GM12892 (cell line): ENCODE data around the gene CUL4A.

ENCODE experiments used
- DNase-seq: peaks from one replicate; pipeline ENCODE4 v3.0.0; 2011; ENCODE audit not compliant: insufficient read length
- FAIRE-seq: peaks from 2 replicates; lab custom pipeline; 2011; peaks lifted over from hg19 to GRCh38; lab: Jason Lieb, UNC
- POLR2A ChIP-seq: IDR thresholded peaks from 2 replicates; pipeline ENCODE4 v1.6.1; 2011; ENCODE audit warnings: low read depth, low read length, control low read depth
- POLR2AphosphoS5 ChIP-seq: IDR thresholded peaks from 2 replicates; pipeline ENCODE4 v1.6.1; 2011; ENCODE audit warnings: low read depth, low read length, control low read depth
- TAF1 ChIP-seq: IDR thresholded peaks from 2 replicates; pipeline ENCODE4 v1.6.1; 2011; ENCODE audit warnings: low read depth, mild to moderate bottlenecking, control low read depth, low read length, borderline replicate concordance

CUL4A gene

GRCh38 chr13:113169277-113170272 lies 39.8 kb upstream of the CUL4A start:
- TF ChIP-seq TAF1: no peak
- no peak for TF ChIP-seq POLR2AphosphoS5
- TF ChIP-seq POLR2A: no peak
- FAIRE-seq: no peak
- DNase-seq: no peak

- no peak for TF ChIP-seq POLR2A
These were observed 38.9 kb upstream of the CUL4A start for GRCh38 chr13:113170511-113170910.

GRCh38 chr13:113171250-113172125 lies 37.9 kb upstream of the CUL4A start:
- DNase-seq (no peak), FAIRE-seq (no peak)
- TF ChIP-seq TAF1: no peak
- TF ChIP-seq POLR2AphosphoS5: no peak
- TF ChIP-seq POLR2A: no peak

More at GRCh38 chr13:113170511-113170910, 38.9 kb upstream of the CUL4A start:
- DNase-seq: no peak
- FAIRE-seq: no peak

- TF ChIP-seq POLR2A: no peak
- TF ChIP-seq TAF1: no peak
- TF ChIP-seq POLR2AphosphoS5: no peak
- DNase-seq (no peak), FAIRE-seq (no peak)
These were observed 36.9 kb upstream of the CUL4A start for GRCh38 chr13:113172419-113172926.

GRCh38 chr13:113176280-113176679 lies 33.1 kb upstream of the CUL4A start:
- FAIRE-seq: no peak
- DNase-seq: no peak
- no peak for TF ChIP-seq TAF1
- no peak for TF ChIP-seq POLR2AphosphoS5
- TF ChIP-seq POLR2A: no peak

GRCh38 chr13:113176822-113177221 lies 32.6 kb upstream of the CUL4A start:
- TF ChIP-seq POLR2A (no peak), TAF1 (no peak), POLR2AphosphoS5 (no peak)
- no peak for FAIRE-seq
- no peak for DNase-seq

GRCh38 chr13:113178070-113178895 lies 31.1 kb upstream of the CUL4A start:
- DNase-seq: no peak
- TF ChIP-seq TAF1: no peak
- no peak for TF ChIP-seq POLR2A
- TF ChIP-seq POLR2AphosphoS5: no peak

GRCh38 chr13:113178896-113179167 lies 30.6 kb upstream of the CUL4A start:
- no peak for DNase-seq
- TF ChIP-seq POLR2A (no peak), TAF1 (no peak), POLR2AphosphoS5 (no peak)
- no peak for FAIRE-seq

More at GRCh38 chr13:113178070-113178895, 31.1 kb upstream of the CUL4A start:
- FAIRE-seq: no peak

- FAIRE-seq: no peak
- TF ChIP-seq TAF1 (no peak), POLR2AphosphoS5 (no peak), POLR2A (no peak)
- DNase-seq: no peak
These were observed 29.8 kb upstream of the CUL4A start for GRCh38 chr13:113179374-113180230.

- FAIRE-seq: no peak
These were observed 27.4 kb upstream of the CUL4A start for GRCh38 chr13:113182046-113182445.

More at GRCh38 chr13:113182046-113182445, 27.4 kb upstream of the CUL4A start:
- TF ChIP-seq POLR2A (no peak), TAF1 (no peak), POLR2AphosphoS5 (no peak)
- no peak for DNase-seq
